Measurements from ENCODE around the gene TOM1L1.

Gene TOM1L1

GRCh38 chr17:54933921-54934320, 33.3 kb downstream of the TOM1L1 start:
- no peak overlapping the region for H4K91ac ChIP-seq (ENCODE audit: low read depth, low read length)
- H3K4me1 ChIP-seq (ENCODE audit: control insufficient read depth in 1 of 2, insufficient read depth in 2 of 2, low read length in 2 of 2) = no peaks in the 10 kb centered on the region
- no CpG with 5 or more reads among the region's 3 CpGs for WGBS (ENCODE audit: extremely low coverage, insufficient coverage, insufficient read length)
- H3K9ac ChIP-seq (ENCODE audit: low read length) = no peak overlapping the region
- H2AK5ac ChIP-seq (ENCODE audit: low read length) = no peak overlapping the region
- no peaks in the 10 kb centered on the region for H3K9me3 ChIP-seq (ENCODE audit: insufficient read depth, low read depth, low read length)
- no peaks in the 10 kb centered on the region for H3K79me1 ChIP-seq (ENCODE audit: low read length)
- no peak overlapping the region for H4K12ac ChIP-seq (ENCODE audit: low read depth, low read length)
- no peak overlapping the region for H2BK120ac ChIP-seq (ENCODE audit: insufficient read depth, low read length, poor library complexity)
- H2BK12ac ChIP-seq (ENCODE audit: low read length) = no peak overlapping the region
- H3K4me2 ChIP-seq (ENCODE audit: low read length) = no peak overlapping the region
- no peak overlapping the region for H2AFZ ChIP-seq (ENCODE audit: insufficient read depth, low read length, poor library complexity)
- H3K79me2 ChIP-seq (ENCODE audit: control insufficient read depth, insufficient read depth, low read length, poor library complexity) = no peaks in the 10 kb centered on the region
- no peak overlapping the region for H3K27ac ChIP-seq (ENCODE audit: low read depth, low read length)
- peaks cover 3 to 4% of the 10 kb centered on the region in 2 experiments for H3K36me3 ChIP-seq (ENCODE audit: control insufficient read depth in 1 of 2, insufficient read depth in 2 of 2, low read length in 2 of 2)
- no peaks in the 10 kb centered on the region for H3K27me3 ChIP-seq (ENCODE audit: insufficient read depth, low read length)
- H4K8ac ChIP-seq (ENCODE audit: low read depth, low read length) = no peak overlapping the region
- H3K4ac ChIP-seq (ENCODE audit: low read depth, low read length) = no peak overlapping the region
- H2BK5ac ChIP-seq (ENCODE audit: low read depth, low read length, poor library complexity) = no peak overlapping the region
- no peak for DNase-seq
- H3K14ac ChIP-seq (ENCODE audit: low read length) = no peak overlapping the region
- no peak overlapping the region for H3K4me3 ChIP-seq (ENCODE audit: low read depth, low read length)
- H3K18ac ChIP-seq (ENCODE audit: low read length) = no peak overlapping the region
- H3K23ac ChIP-seq (ENCODE audit: low read length) = no peak overlapping the region

GRCh38 chr17:54935471-54935870, 34.8 kb downstream of the TOM1L1 start:
- no peak overlapping the region for H3K4ac ChIP-seq (ENCODE audit: low read depth, low read length)
- H3K9ac ChIP-seq (ENCODE audit: low read length) = no peak overlapping the region
- H2AFZ ChIP-seq (ENCODE audit: insufficient read depth, low read length, poor library complexity) = no peak overlapping the region

GRCh38 chr17:54937018-54937417, 36.4 kb downstream of the TOM1L1 start:
- H3K14ac ChIP-seq (ENCODE audit: low read length) = no peak overlapping the region
- no peak overlapping the region for H2AK5ac ChIP-seq (ENCODE audit: low read length)
- H2BK5ac ChIP-seq (ENCODE audit: low read depth, low read length, poor library complexity) = no peak overlapping the region
- H3K79me2 ChIP-seq (ENCODE audit: control insufficient read depth, insufficient read depth, low read length, poor library complexity) = no peaks in the 10 kb centered on the region
- H2AFZ ChIP-seq (ENCODE audit: insufficient read depth, low read length, poor library complexity) = no peak overlapping the region
- no peak overlapping the region for H3K23ac ChIP-seq (ENCODE audit: low read length)
- no peak overlapping the region for H4K91ac ChIP-seq (ENCODE audit: low read depth, low read length)
- H3K27ac ChIP-seq (ENCODE audit: low read depth, low read length) = no peak overlapping the region
- no peak overlapping the region for H3K9ac ChIP-seq (ENCODE audit: low read length)
- no peak overlapping the region for H4K8ac ChIP-seq (ENCODE audit: low read depth, low read length)
- H2BK12ac ChIP-seq (ENCODE audit: low read length) = no peak overlapping the region
- no peak for DNase-seq
- no peaks in the 10 kb centered on the region for H3K9me3 ChIP-seq (ENCODE audit: insufficient read depth, low read depth, low read length)
- H3K4me2 ChIP-seq (ENCODE audit: low read length) = no peak overlapping the region
- H3K18ac ChIP-seq (ENCODE audit: low read length) = no peak overlapping the region
- H3K4ac ChIP-seq (ENCODE audit: low read depth, low read length) = no peak overlapping the region
- H3K4me3 ChIP-seq (ENCODE audit: low read depth, low read length) = no peak overlapping the region
- H4K12ac ChIP-seq (ENCODE audit: low read depth, low read length) = no peak overlapping the region
- H3K79me1 ChIP-seq (ENCODE audit: low read length) = no peaks in the 10 kb centered on the region
- H3K4me1 ChIP-seq (ENCODE audit: control insufficient read depth in 1 of 2, insufficient read depth in 2 of 2, low read length in 2 of 2) = no peaks in the 10 kb centered on the region
- H3K27me3 ChIP-seq (ENCODE audit: insufficient read depth, low read length) = no peaks in the 10 kb centered on the region
- WGBS (ENCODE audit: extremely low coverage, insufficient coverage, insufficient read length) = no CpG with 5 or more reads among the region's 5 CpGs
- peaks cover 0 to 3% of the 10 kb centered on the region in 2 experiments for H3K36me3 ChIP-seq (ENCODE audit: control insufficient read depth in 1 of 2, insufficient read depth in 2 of 2, low read length in 2 of 2)
- no peak overlapping the region for H2BK120ac ChIP-seq (ENCODE audit: insufficient read depth, low read length, poor library complexity)

More at GRCh38 chr17:54935471-54935870, 34.8 kb downstream of the TOM1L1 start:
- Histone ChIP-seq H3K23ac (ENCODE audit: low read length) (no peak overlapping the region), H2AK5ac (ENCODE audit: low read length) (no peak overlapping the region), H3K9me3 (ENCODE audit: insufficient read depth, low read depth, low read length) (no peaks in the 10 kb centered on the region), H3K79me1 (ENCODE audit: low read length) (no peaks in the 10 kb centered on the region), H3K18ac (ENCODE audit: low read length) (no peak overlapping the region), H3K4me1 (ENCODE audit: control insufficient read depth in 1 of 2, insufficient read depth in 2 of 2, low read length in 2 of 2) (no peaks in the 10 kb centered on the region), H2BK5ac (ENCODE audit: low read depth, low read length, poor library complexity) (no peak overlapping the region), H2BK12ac (ENCODE audit: low read length) (no peak overlapping the region), H3K27ac (ENCODE audit: low read depth, low read length) (no peak overlapping the region), H4K8ac (ENCODE audit: low read depth, low read length) (no peak overlapping the region), H3K14ac (ENCODE audit: low read length) (no peak overlapping the region), H3K4me3 (ENCODE audit: low read depth, low read length) (no peak overlapping the region), H3K36me3 (ENCODE audit: control insufficient read depth in 1 of 2, insufficient read depth in 2 of 2, low read length in 2 of 2) (peaks cover 0 to 3% of the 10 kb centered on the region in 2 experiments), H3K4me2 (ENCODE audit: low read length) (no peak overlapping the region), H3K27me3 (ENCODE audit: insufficient read depth, low read length) (no peaks in the 10 kb centered on the region), H4K91ac (ENCODE audit: low read depth, low read length) (no peak overlapping the region), H2BK120ac (ENCODE audit: insufficient read depth, low read length, poor library complexity) (no peak overlapping the region), H3K79me2 (ENCODE audit: control insufficient read depth, insufficient read depth, low read length, poor library complexity) (no peaks in the 10 kb centered on the region), H4K12ac (ENCODE audit: low read depth, low read length) (no peak overlapping the region)
- WGBS (ENCODE audit: extremely low coverage, insufficient coverage, insufficient read length) = no CpG with 5 or more reads among the region's 5 CpGs
- DNase-seq = no peak

GRCh38 chr17:54937426-54937825, 36.8 kb downstream of the TOM1L1 start:
- Histone ChIP-seq H3K27me3 (ENCODE audit: insufficient read depth, low read length) (no peaks in the 10 kb centered on the region), H3K23ac (ENCODE audit: low read length) (no peak overlapping the region), H2AK5ac (ENCODE audit: low read length) (no peak overlapping the region), H3K14ac (ENCODE audit: low read length) (no peak overlapping the region), H3K9me3 (ENCODE audit: insufficient read depth, low read depth, low read length) (no peaks in the 10 kb centered on the region), H3K27ac (ENCODE audit: low read depth, low read length) (no peak overlapping the region), H2BK120ac (ENCODE audit: insufficient read depth, low read length, poor library complexity) (no peak overlapping the region), H3K18ac (ENCODE audit: low read length) (no peak overlapping the region), H3K4me2 (ENCODE audit: low read length) (no peak overlapping the region), H4K8ac (ENCODE audit: low read depth, low read length) (no peak overlapping the region), H2BK5ac (ENCODE audit: low read depth, low read length, poor library complexity) (no peak overlapping the region), H3K79me1 (ENCODE audit: low read length) (no peaks in the 10 kb centered on the region), H4K91ac (ENCODE audit: low read depth, low read length) (no peak overlapping the region), H3K4me1 (ENCODE audit: control insufficient read depth in 1 of 2, insufficient read depth in 2 of 2, low read length in 2 of 2) (no peaks in the 10 kb centered on the region), H4K12ac (ENCODE audit: low read depth, low read length) (no peak overlapping the region), H3K79me2 (ENCODE audit: control insufficient read depth, insufficient read depth, low read length, poor library complexity) (no peaks in the 10 kb centered on the region), H3K4me3 (ENCODE audit: low read depth, low read length) (no peak overlapping the region), H2AFZ (ENCODE audit: insufficient read depth, low read length, poor library complexity) (no peak overlapping the region), H3K4ac (ENCODE audit: low read depth, low read length) (no peak overlapping the region), H3K36me3 (ENCODE audit: control insufficient read depth in 1 of 2, insufficient read depth in 2 of 2, low read length in 2 of 2) (peaks cover 0 to 3% of the 10 kb centered on the region in 2 experiments), H2BK12ac (ENCODE audit: low read length) (no peak overlapping the region), H3K9ac (ENCODE audit: low read length) (no peak overlapping the region)
- WGBS (ENCODE audit: extremely low coverage, insufficient coverage, insufficient read length) = no CpG with 5 or more reads among the region's 1 CpG
- DNase-seq = peak in 1 of 2 donors; percentile 3
